ENCODE data around the gene MFSD6L. TPM values are rescaled to one million over a fixed set of nuclear protein-coding genes. Genes with fewer than 3 reads are reported as not detected.

The MFSD6L gene
- total and polyA plus RNA-seq, 4 donors: 0.19 to 0.39 TPM; not detected in 2

DNA sequence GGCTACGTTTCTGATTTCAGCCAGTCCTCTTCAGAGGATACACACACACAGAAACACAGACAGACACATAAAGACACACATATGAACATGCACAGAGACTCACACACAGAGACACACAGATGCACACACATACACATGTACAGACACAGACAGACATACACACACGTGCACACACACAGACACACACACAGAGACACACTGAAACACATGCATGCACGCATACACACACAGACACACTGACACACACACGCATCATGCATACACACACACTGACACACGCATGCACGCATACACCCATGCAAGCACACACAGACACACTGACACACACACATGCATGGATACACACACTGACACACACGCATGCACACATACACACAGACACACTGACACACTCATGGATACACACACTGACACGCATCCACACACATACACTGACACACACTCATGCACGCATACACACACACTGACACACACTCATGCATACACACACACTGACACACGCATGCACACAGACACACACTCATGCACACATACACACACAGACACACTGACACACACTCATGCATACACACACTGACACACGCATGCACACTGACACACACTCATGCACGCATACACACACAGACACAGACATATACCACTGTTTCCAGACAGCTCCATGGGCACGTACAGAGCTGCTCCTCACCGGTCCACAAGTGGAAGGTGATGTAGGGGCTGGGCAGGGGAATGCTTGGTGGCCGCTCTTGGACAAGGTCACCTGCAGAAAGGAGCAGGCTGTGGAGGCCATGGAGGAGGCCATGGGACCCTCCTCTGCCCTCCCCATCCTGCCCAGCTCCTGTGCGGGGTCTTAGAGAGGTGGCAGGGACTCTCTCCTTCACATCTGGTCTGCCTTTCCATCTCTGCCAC is 30.1 kb upstream of the MFSD6L start:
- Histone ChIP-seq H3K27ac (ENCODE audit: low read depth in 1 of 2, low read length in 2 of 2) (no peak overlapping the region), H3K27me3 (ENCODE audit: control insufficient read depth in 1 of 2, insufficient read depth in 2 of 2, low read length in 1 of 2) (no peaks in the 10 kb centered on the region), H3K4me3 (ENCODE audit: low read length in 2 of 2) (no peak overlapping the region), H3K9me3 (ENCODE audit: control insufficient read depth, low read length) (no peaks in the 10 kb centered on the region), H3K4me1 (ENCODE audit: control insufficient read depth in 1 of 2, insufficient read depth in 2 of 2, low read length in 2 of 2) (no peaks in the 10 kb centered on the region), H3K36me3 (ENCODE audit: control insufficient read depth in 1 of 2, insufficient read depth in 2 of 2, low read length in 1 of 2) (no peaks in the 10 kb centered on the region)
- DNase-seq (no peak), ATAC-seq (ENCODE audit: low FRiP score) (no peak)
- intact Hi-C loops (cut with DNase I): no loop called here
- WGBS, 2 donors: 92 to 96% methylated on average over 16 of the region's 16 CpGs

DNA sequence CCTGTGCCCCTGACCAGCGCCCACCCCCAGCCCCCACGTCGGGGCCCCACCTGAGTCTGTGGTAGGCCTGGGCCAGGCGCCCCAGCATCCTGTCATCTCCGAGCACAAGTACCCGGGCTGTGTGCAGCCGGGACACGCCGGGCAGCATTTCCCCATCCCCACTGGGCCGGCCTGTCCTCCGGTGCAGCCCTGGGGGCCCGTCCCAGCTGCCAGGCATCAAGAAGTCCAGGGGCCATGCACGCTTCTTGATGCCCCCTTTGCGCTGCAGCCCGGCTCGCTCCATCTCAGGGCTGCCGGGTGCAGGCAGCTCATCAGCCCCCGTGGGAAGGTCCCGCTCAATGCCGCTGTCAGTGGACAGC is 29.3 kb upstream of the MFSD6L start:
- intact Hi-C loops (cut with DNase I): no loop called here
- peaks cover 2% of the 10 kb centered on the region for H3K9me3 ChIP-seq (ENCODE audit: control insufficient read depth, low read length)
- no peaks in the 10 kb centered on the region for H3K4me1 ChIP-seq (ENCODE audit: control insufficient read depth in 1 of 2, insufficient read depth in 2 of 2, low read length in 2 of 2)
- ATAC-seq (ENCODE audit: low FRiP score) (no peak), DNase-seq (no peak)
- no peaks in the 10 kb centered on the region for H3K27me3 ChIP-seq (ENCODE audit: control insufficient read depth in 1 of 2, insufficient read depth in 2 of 2, low read length in 1 of 2)
- no peak overlapping the region for H3K4me3 ChIP-seq (ENCODE audit: low read length in 2 of 2)
- H3K36me3 ChIP-seq (ENCODE audit: control insufficient read depth in 1 of 2, insufficient read depth in 2 of 2, low read length in 1 of 2): no peaks in the 10 kb centered on the region
- no peak overlapping the region for H3K27ac ChIP-seq (ENCODE audit: low read depth in 1 of 2, low read length in 2 of 2)
- WGBS, 2 donors: 87 to 91% methylated on average over 20 of the region's 20 CpGs

DNA sequence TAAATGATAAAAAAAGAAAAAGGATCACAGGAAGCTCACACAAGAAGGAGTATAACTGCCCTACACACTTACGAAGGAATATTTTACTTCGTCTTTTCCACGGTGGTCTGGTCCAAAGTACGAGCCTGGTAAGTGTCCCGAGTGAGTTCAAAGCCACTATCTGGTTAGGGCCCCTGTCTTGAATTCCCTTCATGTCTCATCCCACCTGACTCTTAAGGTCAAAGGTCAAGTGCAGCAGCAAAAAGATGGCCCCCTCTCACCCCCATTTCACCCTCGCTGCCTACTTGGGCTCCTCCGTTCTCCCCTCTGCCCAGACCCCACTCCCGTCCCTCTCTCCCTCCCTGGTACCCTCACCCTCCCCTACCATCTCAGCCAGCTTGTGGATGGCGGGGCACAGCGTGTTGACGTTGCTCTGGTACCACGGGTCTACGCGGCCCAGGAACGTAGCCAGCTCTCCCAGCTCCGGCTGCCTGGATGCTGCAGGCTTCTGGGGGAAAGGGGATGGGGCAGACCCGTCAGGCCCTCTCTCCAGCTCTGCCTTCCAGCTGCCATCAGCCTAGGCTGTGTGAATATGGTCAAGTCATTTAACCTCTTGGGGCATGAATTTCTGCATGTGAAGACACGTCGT is 27.8 kb upstream of the MFSD6L start:
- no peak overlapping the region for H3K27ac ChIP-seq (ENCODE audit: low read depth in 1 of 2, low read length in 2 of 2)
- WGBS, 2 donors: 73 to 78% methylated on average over 19 of the region's 19 CpGs
- intact Hi-C loops (cut with DNase I): no loop called here
- no peaks in the 10 kb centered on the region for H3K4me1 ChIP-seq (ENCODE audit: control insufficient read depth in 1 of 2, insufficient read depth in 2 of 2, low read length in 2 of 2)
- H3K36me3 ChIP-seq (ENCODE audit: control insufficient read depth in 1 of 2, insufficient read depth in 2 of 2, low read length in 1 of 2): no peaks in the 10 kb centered on the region
- no peaks in the 10 kb centered on the region for H3K27me3 ChIP-seq (ENCODE audit: control insufficient read depth in 1 of 2, insufficient read depth in 2 of 2, low read length in 1 of 2)
- no peak for ATAC-seq (ENCODE audit: low FRiP score)
- no peak overlapping the region for H3K4me3 ChIP-seq (ENCODE audit: low read length in 2 of 2)
- H3K9me3 ChIP-seq (ENCODE audit: control insufficient read depth, low read length): peaks cover 2% of the 10 kb centered on the region
- no peak for DNase-seq

DNA sequence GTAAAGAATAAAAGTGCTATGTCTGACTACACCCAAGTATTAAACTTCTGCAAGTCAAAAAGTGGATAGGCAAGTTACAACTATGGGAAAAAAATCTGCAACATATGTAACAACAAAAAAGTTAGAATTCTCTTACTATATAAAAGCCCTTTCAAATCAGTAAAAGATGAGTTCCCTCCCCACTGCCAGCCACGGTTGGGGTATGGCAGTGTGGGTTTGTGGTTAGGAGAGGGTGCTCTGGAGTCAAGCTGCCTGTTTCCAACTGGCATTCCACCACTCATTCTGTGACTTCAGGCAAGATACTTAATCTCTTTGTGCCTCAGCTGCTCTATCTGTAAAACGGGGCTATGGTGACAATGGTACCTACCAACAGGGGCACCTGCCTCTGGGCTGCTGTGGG is 26.6 kb upstream of the MFSD6L start:
- H3K9me3 ChIP-seq (ENCODE audit: control insufficient read depth, low read length): peaks cover 2% of the 10 kb centered on the region
- H3K4me1 ChIP-seq (ENCODE audit: control insufficient read depth in 1 of 2, insufficient read depth in 2 of 2, low read length in 2 of 2): no peaks in the 10 kb centered on the region
- H3K27me3 ChIP-seq (ENCODE audit: control insufficient read depth in 1 of 2, insufficient read depth in 2 of 2, low read length in 1 of 2): no peaks in the 10 kb centered on the region
- H3K36me3 ChIP-seq (ENCODE audit: control insufficient read depth in 1 of 2, insufficient read depth in 2 of 2, low read length in 1 of 2): no peaks in the 10 kb centered on the region
- WGBS, 2 donors: 63 to 64% methylated on average over 2 of the region's 2 CpGs
- no peak for ATAC-seq (ENCODE audit: low FRiP score)
- DNase-seq: no peak
- intact Hi-C loops (cut with DNase I): no loop called here
- H3K27ac ChIP-seq (ENCODE audit: low read depth in 1 of 2, low read length in 2 of 2): no peak overlapping the region
- H3K4me3 ChIP-seq (ENCODE audit: low read length in 2 of 2): no peak overlapping the region

DNA sequence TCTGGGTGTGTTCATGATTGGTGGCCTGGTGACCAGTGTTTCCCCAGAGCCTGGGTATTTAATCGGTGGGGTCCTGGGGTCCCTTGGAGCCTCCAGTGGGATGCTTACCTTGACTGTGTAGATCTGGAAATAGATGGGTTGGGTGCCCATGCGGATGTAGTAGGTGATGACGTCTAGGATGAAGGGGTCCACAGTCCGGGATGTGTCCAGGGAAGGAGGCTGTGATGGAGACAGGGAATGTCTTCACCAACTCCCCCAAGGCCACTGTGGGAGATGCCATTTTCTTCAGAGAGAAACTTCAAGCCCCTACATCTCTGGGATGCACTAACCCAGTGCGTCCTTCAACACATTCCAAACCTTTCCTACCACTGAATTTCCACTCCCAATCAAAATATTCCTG is 24.1 kb upstream of the MFSD6L start:
- no peaks in the 10 kb centered on the region for H3K36me3 ChIP-seq (ENCODE audit: control insufficient read depth in 1 of 2, insufficient read depth in 2 of 2, low read length in 1 of 2)
- H3K27ac ChIP-seq (ENCODE audit: low read depth in 1 of 2, low read length in 2 of 2): no peak overlapping the region
- H3K4me3 ChIP-seq (ENCODE audit: low read length in 2 of 2): no peak overlapping the region
- intact Hi-C loops (cut with DNase I): no loop called here
- H3K9me3 ChIP-seq (ENCODE audit: control insufficient read depth, low read length): peaks cover 2% of the 10 kb centered on the region
- no peak for ATAC-seq (ENCODE audit: low FRiP score)
- DNase-seq: no peak
- no peaks in the 10 kb centered on the region for H3K27me3 ChIP-seq (ENCODE audit: control insufficient read depth in 1 of 2, insufficient read depth in 2 of 2, low read length in 1 of 2)
- 91 to 92% methylated on average over 5 of the region's 5 CpGs for WGBS, 2 donors
- no peaks in the 10 kb centered on the region for H3K4me1 ChIP-seq (ENCODE audit: control insufficient read depth in 1 of 2, insufficient read depth in 2 of 2, low read length in 2 of 2)

DNA sequence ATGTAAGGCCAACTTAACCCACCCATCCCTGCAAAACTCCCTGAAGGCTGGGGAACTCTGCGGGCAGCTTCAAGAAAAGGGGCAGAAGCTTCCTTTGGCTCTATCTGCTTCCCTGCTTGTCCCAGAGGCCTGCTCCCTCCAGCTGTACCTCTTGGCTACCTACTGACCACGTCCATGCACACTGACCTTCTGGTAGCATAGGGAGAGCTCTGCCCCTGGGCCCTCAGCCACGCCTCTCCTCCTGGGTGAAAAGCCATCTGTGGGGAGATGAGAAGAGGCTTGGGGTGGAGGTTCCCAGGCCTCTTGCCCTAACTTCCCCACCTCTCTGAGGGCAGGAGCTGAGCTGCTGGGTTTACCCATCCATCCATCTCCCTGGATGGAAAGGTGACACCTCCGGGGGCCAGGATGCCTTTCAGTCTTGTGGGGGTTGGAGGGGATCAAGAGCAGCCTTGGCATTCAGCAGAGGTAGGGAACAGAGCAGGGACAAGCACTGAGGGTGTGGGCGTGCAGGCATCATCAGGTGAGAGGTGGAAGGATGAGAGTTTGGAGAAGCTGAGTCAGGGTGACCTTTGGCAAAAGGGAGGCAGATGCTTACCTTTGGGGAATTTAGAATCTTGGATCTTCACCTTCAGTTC is 23.4 kb upstream of the MFSD6L start:
- Histone ChIP-seq H3K27me3 (ENCODE audit: control insufficient read depth in 1 of 2, insufficient read depth in 2 of 2, low read length in 1 of 2) (no peaks in the 10 kb centered on the region), H3K4me3 (ENCODE audit: low read length in 2 of 2) (no peak overlapping the region), H3K27ac (ENCODE audit: low read depth in 1 of 2, low read length in 2 of 2) (no peak overlapping the region), H3K4me1 (ENCODE audit: control insufficient read depth in 1 of 2, insufficient read depth in 2 of 2, low read length in 2 of 2) (no peaks in the 10 kb centered on the region), H3K9me3 (ENCODE audit: control insufficient read depth, low read length) (peaks cover 2% of the 10 kb centered on the region), H3K36me3 (ENCODE audit: control insufficient read depth in 1 of 2, insufficient read depth in 2 of 2, low read length in 1 of 2) (no peaks in the 10 kb centered on the region)
- intact Hi-C loops (cut with DNase I): no loop called here
- no peak for DNase-seq
- ATAC-seq (ENCODE audit: low FRiP score): no peak
- WGBS, 2 donors: 87 to 88% methylated on average over 5 of the region's 5 CpGs

DNA sequence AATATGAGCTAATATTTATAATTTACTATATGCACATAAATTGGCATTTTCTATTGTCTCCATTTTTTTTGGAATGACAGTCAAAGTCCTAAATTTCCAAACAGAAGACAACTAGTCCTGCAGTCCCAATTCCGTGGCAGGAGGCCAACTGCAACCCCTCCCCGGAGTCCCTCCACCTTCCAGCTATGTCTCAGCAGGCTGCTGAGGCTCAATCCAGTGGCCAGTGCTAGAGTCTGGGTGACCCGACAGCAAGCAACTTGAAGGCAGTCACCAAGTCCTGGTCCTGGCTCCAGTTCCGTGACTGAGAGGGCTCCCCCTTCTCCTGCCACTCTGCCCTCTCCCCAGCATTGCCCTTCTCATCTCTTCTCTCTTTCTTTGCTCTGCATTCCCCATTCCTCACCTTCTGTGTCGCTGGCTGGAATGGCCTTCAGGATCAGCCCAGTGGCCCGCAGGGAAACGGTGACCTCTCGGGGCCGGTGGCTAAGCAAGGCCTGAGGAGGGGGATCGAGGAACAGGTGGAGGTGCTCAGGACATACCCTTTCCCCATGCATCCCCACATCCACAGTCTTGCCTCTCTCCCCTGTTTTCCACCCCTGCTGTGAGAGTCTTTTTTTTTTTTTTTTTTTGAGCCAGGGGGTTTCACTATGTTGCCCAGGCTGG is 22.4 kb upstream of the MFSD6L start:
- intact Hi-C loops (cut with DNase I): no loop called here
- DNase-seq (no peak), ATAC-seq (ENCODE audit: low FRiP score) (no peak)

DNA sequence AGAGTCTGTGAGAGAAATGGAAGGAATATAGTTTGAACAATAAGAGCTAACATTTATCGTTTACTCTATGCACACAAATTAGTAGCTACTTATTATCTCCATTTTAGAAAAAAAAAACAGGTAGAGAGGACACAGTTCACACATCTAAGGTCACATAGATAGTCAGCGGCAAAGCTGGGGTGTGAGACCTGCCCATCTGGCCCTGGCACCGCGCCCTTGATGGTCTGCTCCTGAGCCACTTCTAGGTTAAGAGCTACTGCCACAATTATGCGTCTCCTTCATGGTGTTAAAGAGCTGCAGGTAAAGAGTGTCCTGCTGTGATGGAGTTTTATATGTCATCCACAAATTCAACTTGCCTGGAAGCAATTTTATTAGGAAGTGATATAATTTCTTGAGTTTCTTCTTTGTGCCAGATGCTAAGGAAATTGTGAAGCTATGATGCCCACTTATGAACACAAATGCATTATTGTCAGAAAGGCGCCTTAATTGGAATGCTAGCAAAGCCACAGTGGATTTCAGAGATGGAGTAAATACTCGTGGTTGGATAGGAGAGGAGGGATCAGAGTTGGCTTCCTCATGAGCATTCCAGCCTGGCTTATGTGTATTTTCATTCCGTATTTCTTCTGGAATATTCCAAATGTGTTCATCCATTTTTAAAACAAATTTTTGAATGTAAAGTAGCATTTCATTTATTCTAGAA is 21.3 kb upstream of the MFSD6L start:
- Histone ChIP-seq H3K4me3 (ENCODE audit: low read length in 2 of 2) (no peak overlapping the region), H3K36me3 (ENCODE audit: control insufficient read depth in 1 of 2, insufficient read depth in 2 of 2, low read length in 1 of 2) (no peaks in the 10 kb centered on the region), H3K27me3 (ENCODE audit: control insufficient read depth in 1 of 2, insufficient read depth in 2 of 2, low read length in 1 of 2) (no peaks in the 10 kb centered on the region), H3K4me1 (ENCODE audit: control insufficient read depth in 1 of 2, insufficient read depth in 2 of 2, low read length in 2 of 2) (no peaks in the 10 kb centered on the region), H3K27ac (ENCODE audit: low read depth in 1 of 2, low read length in 2 of 2) (no peak overlapping the region), H3K9me3 (ENCODE audit: control insufficient read depth, low read length) (peaks cover 2% of the 10 kb centered on the region)
- DNase-seq: no peak
- ATAC-seq (ENCODE audit: low FRiP score): no peak
- intact Hi-C loops (cut with DNase I): no loop called here
- 72 to 73% methylated on average over 8 of the region's 8 CpGs for WGBS, 2 donors

More for the DNA sequence above, 22.4 kb upstream of the MFSD6L start:
- H3K9me3 ChIP-seq (ENCODE audit: control insufficient read depth, low read length): peaks cover 2% of the 10 kb centered on the region
- no peak overlapping the region for H3K4me3 ChIP-seq (ENCODE audit: low read length in 2 of 2)
- no peaks in the 10 kb centered on the region for H3K4me1 ChIP-seq (ENCODE audit: control insufficient read depth in 1 of 2, insufficient read depth in 2 of 2, low read length in 2 of 2)
- 84 to 85% methylated on average over 10 of the region's 10 CpGs for WGBS, 2 donors
- no peaks in the 10 kb centered on the region for H3K36me3 ChIP-seq (ENCODE audit: control insufficient read depth in 1 of 2, insufficient read depth in 2 of 2, low read length in 1 of 2)
- no peaks in the 10 kb centered on the region for H3K27me3 ChIP-seq (ENCODE audit: control insufficient read depth in 1 of 2, insufficient read depth in 2 of 2, low read length in 1 of 2)
- H3K27ac ChIP-seq (ENCODE audit: low read depth in 1 of 2, low read length in 2 of 2): no peak overlapping the region
